K562 (cell line): Measurements from ENCODE around the gene EHBP1L1. TPM values are rescaled to one million over a fixed set of nuclear protein-coding genes. Genes with fewer than 3 reads are reported as not detected.

Experiments
- ATAC-seq: fragments of 200-7000 bp; cut with Tn5 transposase; 3 replicates; pipeline ENCODE4 v1.9.1; 2020; ENCODE audit warnings: moderate library complexity
- BruUV-seq: library from RNA; stranded (reverse); fragments of 400-500 nt; replicated peaks from 2 replicates; lab custom pipeline; 2021; lab: Mats Ljungman, UMichigan
- CTCF ChIA-PET: fragments of 300-600 bp; formaldehyde crosslinking; extraction: SDS; loops from one replicate; lab custom pipeline; 2021; ENCODE audit warnings: low intra/inter-chr PET ratio; lab: Yijun Ruan, JAX
- POLR2A ChIA-PET: fragments of 300-600, 350-650 bp; sonication (Branson Sonifier 250); formaldehyde crosslinking; extraction: SDS; loops from one replicate; lab custom pipeline; 2021; ENCODE audit warnings: antibody characterized with exemption, inconsistent platforms; lab: Yijun Ruan, JAX
- DNase-seq, 4 experiments: peaks; one replicate each; pipeline versions ENCODE4 v3.0.0 to v3.0.0-alpha.2; 2011 to 2018; ENCODE audit warnings: low spot score in 3 of 4, mixed read lengths in 3 of 4; ENCODE audit errors: extremely low read depth in 1 of 4
- FAIRE-seq: peaks from 2 replicates; lab custom pipeline; 2011; peaks lifted over from hg19 to GRCh38; lab: Jason Lieb, UNC
- H2AFZ ChIP-seq: 2 replicates; pipeline ENCODE4 v1.6.0; 2011; ENCODE audit warnings: low read depth, low read length, control low read depth, inconsistent platforms
- H3K27ac ChIP-seq: fragments of 200-600 bp; 3 replicates; pipeline ENCODE4 v1.8.0; 2011; ENCODE audit warnings: low read depth, mild to moderate bottlenecking, control low read depth, inconsistent platforms, low read length, moderate library complexity, mixed read lengths; ENCODE audit errors: extremely low read depth
- H3K27me3 ChIP-seq, 2 experiments: fragments of 300-600 bp in 1 of 2; 2 replicates in 1 of 2; 3 replicates in 1 of 2; pipeline versions ENCODE4 v1.6.0 to v1.8.0; 2011; ENCODE audit warnings: inconsistent platforms in 2 of 2, low read length in 2 of 2, mild to moderate bottlenecking in 1 of 2, mixed read lengths in 1 of 2, moderate library complexity in 1 of 2; ENCODE audit not compliant: control insufficient read depth in 2 of 2, insufficient read depth in 2 of 2
- H3K36me3 ChIP-seq: fragments of 300-600 bp; 3 replicates; pipeline ENCODE4 v1.8.0; 2011; ENCODE audit warnings: mild to moderate bottlenecking, low read length, inconsistent platforms; ENCODE audit not compliant: control insufficient read depth, insufficient read depth
- H3K4me1 ChIP-seq, 2 experiments: fragments of 200-600 bp in 1 of 2; replicated peaks in 1 of 2; 2 replicates in 1 of 2; 3 replicates in 1 of 2; pipeline versions ENCODE4 v1.5.1 to v1.8.0; 2011; ENCODE audit warnings: inconsistent platforms in 2 of 2, low read length in 2 of 2, mild to moderate bottlenecking in 1 of 2, mixed read lengths in 1 of 2, moderate library complexity in 1 of 2; ENCODE audit not compliant: control insufficient read depth in 2 of 2, insufficient read depth in 2 of 2
- H3K4me2 ChIP-seq: 2 replicates; pipeline ENCODE4 v1.6.1; 2011; ENCODE audit warnings: low read length, control low read depth, inconsistent platforms, mixed read lengths; ENCODE audit not compliant: insufficient read depth
- H3K4me3 ChIP-seq: fragments of 200-600 bp; sonication (generic), shearing (Covaris generic); 2 replicates; pipeline ENCODE4 v1.5.1; 2016; ENCODE audit warnings: control low read depth, inconsistent platforms
- H3K79me2 ChIP-seq: fragments of 200-600 bp; 3 replicates; pipeline ENCODE4 v1.8.0; 2011; ENCODE audit warnings: low read length, inconsistent platforms; ENCODE audit not compliant: control insufficient read depth, insufficient read depth
- H3K9ac ChIP-seq, 2 experiments: 2 replicates each; pipeline versions ENCODE4 v1.6.0 to v1.6.1; 2011; ENCODE audit warnings: low read depth in 2 of 2, low read length in 2 of 2, control low read depth in 1 of 2, inconsistent platforms in 1 of 2, mild to moderate bottlenecking in 1 of 2, mixed read lengths in 1 of 2; ENCODE audit not compliant: insufficient read depth in 1 of 2
- H3K9me1 ChIP-seq: one replicate; pipeline ENCODE4 v1.6.0; 2011; ENCODE audit warnings: inconsistent platforms, mild to moderate bottlenecking, low read length, moderate library complexity; ENCODE audit not compliant: control insufficient read depth, insufficient read depth
- H3K9me3 ChIP-seq: replicated peaks from 2 replicates; pipeline ENCODE4 v1.5.1; 2011; ENCODE audit warnings: low read depth, low read length, inconsistent platforms; ENCODE audit not compliant: control insufficient read depth, insufficient read depth
- H4K20me1 ChIP-seq: replicated peaks from 2 replicates; pipeline ENCODE4 v1.6.1; 2011; ENCODE audit warnings: low read length, inconsistent platforms, mixed read lengths; ENCODE audit not compliant: control insufficient read depth, insufficient read depth
- U2AF2 ChIP-seq: fragments of 200-400 bp; formaldehyde crosslinking; optimal IDR thresholded peaks from 2 replicates; pipeline ENCODE3; 2017; ENCODE audit warnings: low read depth, mild to moderate bottlenecking, low read length
- ZKSCAN1 ChIP-seq: fragments of 150-350 bp; IDR thresholded peaks from 2 replicates; pipeline ENCODE4 v1.6.1; 2016; ENCODE audit warnings: low read depth, low read length
- WGBS: fragments of 100-300 bp; shearing (Covaris generic); methylation state at CpG from one replicate; pipeline ENCODE4 v1.1.6; 2016; ENCODE audit warnings: low coverage, mixed read lengths; ENCODE audit not compliant: insufficient coverage; ENCODE audit errors: missing lambda C conversion rate; 5-methylcytosine and 5-hydroxymethylcytosine counted together
- in situ Hi-C: fragments of 300-500 bp; cut with MboI; formaldehyde crosslinking; loops from 4 replicates; pipeline ENCODE4 v1.15.0; 2018; ENCODE audit warnings: inconsistent platforms, mixed read lengths
- intact Hi-C: fragments of 100-400 bp; cut with micrococcal nuclease; formaldehyde crosslinking; loops from 2 replicates; pipeline ENCODE4 v1.14.2; 2022
- microRNA-seq: library from miRNA; unstranded; fragments of <30 nt; microRNA quantifications from one replicate; pipeline ENCODE4, GENCODE V29; 2018; ENCODE audit warnings: borderline microRNAs expressed
- polyA plus RNA-seq, 8 experiments: library from polyadenylated mRNA; depleted of rRNA in 4 of 8; stranded (reverse) in 5 of 8; unstranded in 3 of 8; fragments of >200 nt; fragmentation: Nextera tagmentation in 2 of 8; fragmentation: Illumina TruSeq in 1 of 8; extraction: Ambion mirVana in 2 of 8; extraction: Trizol in 1 of 8; gene quantifications; 2 replicates each; pipeline versions ENCODE4 v1.2.1 to v1.2.3, GENCODE V29; 2011 to 2014; ENCODE audit warnings: inconsistent platforms in 1 of 8, missing spikeins in 1 of 8
- small RNA-seq: library from RNA; depleted of rRNA; stranded (forward); fragments of <200 nt; gene quantifications from one replicate; pipeline ENCODE3, GENCODE V24; 2014
- total RNA-seq, 7 experiments: library from RNA; depleted of rRNA in 6 of 7; stranded (reverse); fragments of >200 nt in 6 of 7; fragmentation: Illumina TruSeq in 2 of 7; extraction: Trizol in 2 of 7; gene quantifications; 2 replicates each; pipeline versions ENCODE4 v1.2.1 to v1.2.3, GENCODE V29; 2011 to 2021; ENCODE audit warnings: low replicate concordance in 1 of 7

The EHBP1L1 gene
- total and polyA plus RNA-seq, 9 of the 15 experiments (the other 6 are each of a cell fraction or from before 2014, with no cell fraction given): 0.03 to 87.1 (median 26.3) TPM

- FAIRE-seq (no peak), DNase-seq (no peak), ATAC-seq (no peak)
- in situ Hi-C loops: no loop called here
- H3K9me1 ChIP-seq: peaks cover 4% of the 10 kb centered on the region
- no TSS peak for BruUV-seq
- peaks cover 3% of the 10 kb centered on the region; the same call in 1 of the 2 replicates for H4K20me1 ChIP-seq
- H3K4me1 ChIP-seq: peaks cover 24 to 86% of the 10 kb centered on the region in 2 experiments
- peak overlapping the region in 1 of 2 experiments; percentile 38; a peak in 1 of 4 replicates for H3K9ac ChIP-seq
- H3K27ac ChIP-seq: no peak overlapping the region
- peaks cover 20% of the 10 kb centered on the region for H3K79me2 ChIP-seq
- no peak overlapping the region for H3K4me2 ChIP-seq
- H3K4me3 ChIP-seq: no peak overlapping the region
- H3K27me3 ChIP-seq: no peaks in the 10 kb centered on the region
- CTCF ChIA-PET: no interaction called here
- TF ChIP-seq ZKSCAN1 (peak; percentile 93), U2AF2 (no peak)
- peaks cover 68% of the 10 kb centered on the region; the same call in 2 of the 3 replicates for H3K36me3 ChIP-seq
- WGBS: 92% methylated on average over 14 of the region's 16 CpGs
- POLR2A ChIA-PET: interaction anchor here (0.8 to 6.2 kb wide), 2 partner anchors 9 to 10 kb away, joined by 3 to 56 read pairs; no protein-coding TSS in a partner anchor
- intact Hi-C loops: no loop called here
- H2AFZ ChIP-seq: no peak overlapping the region
- H3K9me3 ChIP-seq: no peaks in the 10 kb centered on the region
These were observed 65.6 kb downstream of the EHBP1L1 start for GRCh38 chr11:65641297-65642013.

Small RNA genes within 50 kb of the gene (microRNA-seq; reads per million reads assigned to microRNA genes)
- gene MIR4690: 0.27 reads per million

Small RNA genes within 50 kb of the gene (small RNA-seq; reads per million reads assigned to genes)
- not detected for gene AP001362.1
- 0.26 reads per million for gene MIR4690

Other genes starting within 250 kb of the EHBP1L1 start
Only the 7 nearest of the 19 such genes appear.
- gene SCYL1, start 51.0 kb upstream of the EHBP1L1 start, total RNA-seq (2014; rRNA removed): 145 and 156 TPM in 2 replicates
- gene SCYL1, start 51.0 kb upstream of the EHBP1L1 start, total RNA-seq (2014; rRNA removed; fragmentation: Illumina TruSeq; extraction: Trizol): 14.2 and 20.2 TPM in 2 replicates
- gene SCYL1, start 51.0 kb upstream of the EHBP1L1 start, total RNA-seq (2015; rRNA removed; fragmentation: Illumina TruSeq; extraction: Trizol): 57.6 and 59.0 TPM in 2 replicates
- gene SCYL1, start 51.0 kb upstream of the EHBP1L1 start, total RNA-seq (2021): 113 and 115 TPM in 2 replicates
- 55.0 and 79.2 TPM in 2 replicates for gene SCYL1, start 51.0 kb upstream of the EHBP1L1 start, polyA plus RNA-seq (2011; rRNA removed)
- gene SCYL1, start 51.0 kb upstream of the EHBP1L1 start, polyA plus RNA-seq (2014; fragmentation: Illumina TruSeq; extraction: Trizol): 76.1 and 81.3 TPM in 2 replicates
- 1 to 10 TPM; 1.9 to 4.7 TPM for gene SCYL1, start 51.0 kb upstream of the EHBP1L1 start, polyA plus RNA-seq (2014; fragmentation: Nextera tagmentation; extraction: Ambion mirVana)
- gene SCYL1, start 51.0 kb upstream of the EHBP1L1 start, polyA plus RNA-seq (2014; rRNA removed): 96.0 and 104 TPM in 2 replicates
- 15.0 and 19.3 TPM in 2 replicates for gene LTBP3, start 17.7 kb upstream of the EHBP1L1 start, total RNA-seq (2014; rRNA removed)
- gene LTBP3, start 17.7 kb upstream of the EHBP1L1 start, total RNA-seq (2014; rRNA removed; fragmentation: Illumina TruSeq; extraction: Trizol): 1.3 and 1.7 TPM in 2 replicates
- gene LTBP3, start 17.7 kb upstream of the EHBP1L1 start, total RNA-seq (2015; rRNA removed; fragmentation: Illumina TruSeq; extraction: Trizol): 3.8 and 4.4 TPM in 2 replicates
- gene LTBP3, start 17.7 kb upstream of the EHBP1L1 start, total RNA-seq (2021): 17.1 and 18.8 TPM in 2 replicates
- 7.4 and 17.0 TPM in 2 replicates for gene LTBP3, start 17.7 kb upstream of the EHBP1L1 start, polyA plus RNA-seq (2011; rRNA removed)
- 4.8 and 6.9 TPM in 2 replicates for gene LTBP3, start 17.7 kb upstream of the EHBP1L1 start, polyA plus RNA-seq (2014; fragmentation: Illumina TruSeq; extraction: Trizol)
- gene LTBP3, start 17.7 kb upstream of the EHBP1L1 start, polyA plus RNA-seq (2014; fragmentation: Nextera tagmentation; extraction: Ambion mirVana): under 1 TPM; 0.06 to 0.14 TPM
- gene LTBP3, start 17.7 kb upstream of the EHBP1L1 start, polyA plus RNA-seq (2014; rRNA removed): 14.6 and 20.5 TPM in 2 replicates
- 129 and 153 TPM in 2 replicates for gene ZNRD2, start 5.6 kb upstream of the EHBP1L1 start, total RNA-seq (2014; rRNA removed)
- gene ZNRD2, start 5.6 kb upstream of the EHBP1L1 start, total RNA-seq (2014; rRNA removed; fragmentation: Illumina TruSeq; extraction: Trizol): 8.5 and 13.4 TPM in 2 replicates
- 60.4 and 61.8 TPM in 2 replicates for gene ZNRD2, start 5.6 kb upstream of the EHBP1L1 start, total RNA-seq (2015; rRNA removed; fragmentation: Illumina TruSeq; extraction: Trizol)
- 106 and 114 TPM in 2 replicates for gene ZNRD2, start 5.6 kb upstream of the EHBP1L1 start, total RNA-seq (2021)
- gene ZNRD2, start 5.6 kb upstream of the EHBP1L1 start, polyA plus RNA-seq (2011; rRNA removed): 40.4 and 51.9 TPM in 2 replicates
- 16.6 and 77.3 TPM in 2 replicates for gene ZNRD2, start 5.6 kb upstream of the EHBP1L1 start, polyA plus RNA-seq (2014; fragmentation: Illumina TruSeq; extraction: Trizol)
- gene ZNRD2, start 5.6 kb upstream of the EHBP1L1 start, polyA plus RNA-seq (2014; fragmentation: Nextera tagmentation; extraction: Ambion mirVana): 10 to 100 TPM; 35.6 to 66.3 TPM
- 123 and 130 TPM in 2 replicates for gene ZNRD2, start 5.6 kb upstream of the EHBP1L1 start, polyA plus RNA-seq (2014; rRNA removed)
- 26.1 and 36.0 TPM in 2 replicates for gene FAM89B, start 3.5 kb upstream of the EHBP1L1 start, total RNA-seq (2014; rRNA removed)
- 3.2 and 4.2 TPM in 2 replicates for gene FAM89B, start 3.5 kb upstream of the EHBP1L1 start, total RNA-seq (2014; rRNA removed; fragmentation: Illumina TruSeq; extraction: Trizol)
- 12.3 and 12.6 TPM in 2 replicates for gene FAM89B, start 3.5 kb upstream of the EHBP1L1 start, total RNA-seq (2015; rRNA removed; fragmentation: Illumina TruSeq; extraction: Trizol)
- gene FAM89B, start 3.5 kb upstream of the EHBP1L1 start, total RNA-seq (2021): 24.2 and 26.9 TPM in 2 replicates
- 9.7 and 12.3 TPM in 2 replicates for gene FAM89B, start 3.5 kb upstream of the EHBP1L1 start, polyA plus RNA-seq (2011; rRNA removed)
- 11.9 and 21.9 TPM in 2 replicates for gene FAM89B, start 3.5 kb upstream of the EHBP1L1 start, polyA plus RNA-seq (2014; fragmentation: Illumina TruSeq; extraction: Trizol)
- under 1 TPM; 0.32 to 0.83 TPM for gene FAM89B, start 3.5 kb upstream of the EHBP1L1 start, polyA plus RNA-seq (2014; fragmentation: Nextera tagmentation; extraction: Ambion mirVana)
- 27.6 and 33.4 TPM in 2 replicates for gene FAM89B, start 3.5 kb upstream of the EHBP1L1 start, polyA plus RNA-seq (2014; rRNA removed)
- gene KCNK7, start 19.7 kb downstream of the EHBP1L1 start, total RNA-seq (2014; rRNA removed): not detected in 2 replicates
- not detected in 2 replicates for gene KCNK7, start 19.7 kb downstream of the EHBP1L1 start, total RNA-seq (2014; rRNA removed; fragmentation: Illumina TruSeq; extraction: Trizol)
- not detected in 2 replicates for gene KCNK7, start 19.7 kb downstream of the EHBP1L1 start, total RNA-seq (2015; rRNA removed; fragmentation: Illumina TruSeq; extraction: Trizol)
- 0.40 TPM in 1 of 2 replicates, not detected in the other for gene KCNK7, start 19.7 kb downstream of the EHBP1L1 start, total RNA-seq (2021)
- gene KCNK7, start 19.7 kb downstream of the EHBP1L1 start, polyA plus RNA-seq (2011; rRNA removed): not detected in 2 replicates
- not detected in 2 replicates for gene KCNK7, start 19.7 kb downstream of the EHBP1L1 start, polyA plus RNA-seq (2014; fragmentation: Illumina TruSeq; extraction: Trizol)
- gene KCNK7, start 19.7 kb downstream of the EHBP1L1 start, polyA plus RNA-seq (2014; fragmentation: Nextera tagmentation; extraction: Ambion mirVana): not detected
- 0.07 TPM in 1 of 2 replicates, not detected in the other for gene KCNK7, start 19.7 kb downstream of the EHBP1L1 start, polyA plus RNA-seq (2014; rRNA removed)
- gene MAP3K11, start 38.2 kb downstream of the EHBP1L1 start, total RNA-seq (2014; rRNA removed): 28.7 and 39.9 TPM in 2 replicates
- 5.4 and 9.0 TPM in 2 replicates for gene MAP3K11, start 38.2 kb downstream of the EHBP1L1 start, total RNA-seq (2014; rRNA removed; fragmentation: Illumina TruSeq; extraction: Trizol)
- 18.2 and 20.5 TPM in 2 replicates for gene MAP3K11, start 38.2 kb downstream of the EHBP1L1 start, total RNA-seq (2015; rRNA removed; fragmentation: Illumina TruSeq; extraction: Trizol)
- 42.7 and 47.7 TPM in 2 replicates for gene MAP3K11, start 38.2 kb downstream of the EHBP1L1 start, total RNA-seq (2021)
- 13.1 and 18.0 TPM in 2 replicates for gene MAP3K11, start 38.2 kb downstream of the EHBP1L1 start, polyA plus RNA-seq (2011; rRNA removed)
- 12.2 and 23.0 TPM in 2 replicates for gene MAP3K11, start 38.2 kb downstream of the EHBP1L1 start, polyA plus RNA-seq (2014; fragmentation: Illumina TruSeq; extraction: Trizol)
- 1 to 10 TPM in 1 of 2 experiments, under 1 TPM in 1; 0.77 to 1.6 TPM for gene MAP3K11, start 38.2 kb downstream of the EHBP1L1 start, polyA plus RNA-seq (2014; fragmentation: Nextera tagmentation; extraction: Ambion mirVana)
- gene MAP3K11, start 38.2 kb downstream of the EHBP1L1 start, polyA plus RNA-seq (2014; rRNA removed): 25.0 and 31.6 TPM in 2 replicates
- gene PCNX3, start 39.7 kb downstream of the EHBP1L1 start, total RNA-seq (2014; rRNA removed): 21.3 and 24.3 TPM in 2 replicates
- 2.5 and 4.3 TPM in 2 replicates for gene PCNX3, start 39.7 kb downstream of the EHBP1L1 start, total RNA-seq (2014; rRNA removed; fragmentation: Illumina TruSeq; extraction: Trizol)
- 13.9 and 14.1 TPM in 2 replicates for gene PCNX3, start 39.7 kb downstream of the EHBP1L1 start, total RNA-seq (2015; rRNA removed; fragmentation: Illumina TruSeq; extraction: Trizol)
- gene PCNX3, start 39.7 kb downstream of the EHBP1L1 start, total RNA-seq (2021): 40.0 and 47.8 TPM in 2 replicates
- gene PCNX3, start 39.7 kb downstream of the EHBP1L1 start, polyA plus RNA-seq (2011; rRNA removed): 9.2 and 19.0 TPM in 2 replicates
- 12.8 and 28.6 TPM in 2 replicates for gene PCNX3, start 39.7 kb downstream of the EHBP1L1 start, polyA plus RNA-seq (2014; fragmentation: Illumina TruSeq; extraction: Trizol)
- under 1 TPM; 0.11 to 0.29 TPM for gene PCNX3, start 39.7 kb downstream of the EHBP1L1 start, polyA plus RNA-seq (2014; fragmentation: Nextera tagmentation; extraction: Ambion mirVana)
- gene PCNX3, start 39.7 kb downstream of the EHBP1L1 start, polyA plus RNA-seq (2014; rRNA removed): 30.1 and 32.8 TPM in 2 replicates